ENCODE data around the gene VSTM2L. TPM values are rescaled to one million over a fixed set of nuclear protein-coding genes. Genes with fewer than 3 reads are reported as not detected.
A peak's percentile ranks its signal among the peaks of the same experiment; 100 is the strongest.

The VSTM2L gene
- total and polyA plus RNA-seq, 2 of the 13 experiments (the other 11 are each of a cell fraction or from before 2014, with no cell fraction given), result not detected

- TF ChIP-seq ZNF274 (CRISPR knock-in tag; IDR thresholded peaks at IDR 0.05), result peak; percentile 68; the same call in 1 of the 2 replicates
- no peak; the same call in 1 of the 2 replicates for TF ChIP-seq SIN3A (IDR thresholded peaks at IDR 0.05; ENCODE audit: borderline replicate concordance, low read depth, low read length)
- TF ChIP-seq CENPT (CRISPR knock-in tag; IDR thresholded peaks at IDR 0.05; ENCODE audit: low read depth), result no peak
- TF ChIP-seq ZNF720 (CRISPR knock-in tag; IDR thresholded peaks at IDR 0.05), result no peak
- 0 out of 2 replicates have a peak, but pooled peaks have one; percentile 18 for TF ChIP-seq TBX3 (IDR thresholded peaks at IDR 0.05; ENCODE audit: borderline replicate concordance)
- TF ChIP-seq REPIN1 (CRISPR knock-in tag; IDR thresholded peaks at IDR 0.05; ENCODE audit: borderline replicate concordance, low read depth), result peak; percentile 93; the same call in 1 of the 2 replicates
- TF ChIP-seq, protein P1, sequence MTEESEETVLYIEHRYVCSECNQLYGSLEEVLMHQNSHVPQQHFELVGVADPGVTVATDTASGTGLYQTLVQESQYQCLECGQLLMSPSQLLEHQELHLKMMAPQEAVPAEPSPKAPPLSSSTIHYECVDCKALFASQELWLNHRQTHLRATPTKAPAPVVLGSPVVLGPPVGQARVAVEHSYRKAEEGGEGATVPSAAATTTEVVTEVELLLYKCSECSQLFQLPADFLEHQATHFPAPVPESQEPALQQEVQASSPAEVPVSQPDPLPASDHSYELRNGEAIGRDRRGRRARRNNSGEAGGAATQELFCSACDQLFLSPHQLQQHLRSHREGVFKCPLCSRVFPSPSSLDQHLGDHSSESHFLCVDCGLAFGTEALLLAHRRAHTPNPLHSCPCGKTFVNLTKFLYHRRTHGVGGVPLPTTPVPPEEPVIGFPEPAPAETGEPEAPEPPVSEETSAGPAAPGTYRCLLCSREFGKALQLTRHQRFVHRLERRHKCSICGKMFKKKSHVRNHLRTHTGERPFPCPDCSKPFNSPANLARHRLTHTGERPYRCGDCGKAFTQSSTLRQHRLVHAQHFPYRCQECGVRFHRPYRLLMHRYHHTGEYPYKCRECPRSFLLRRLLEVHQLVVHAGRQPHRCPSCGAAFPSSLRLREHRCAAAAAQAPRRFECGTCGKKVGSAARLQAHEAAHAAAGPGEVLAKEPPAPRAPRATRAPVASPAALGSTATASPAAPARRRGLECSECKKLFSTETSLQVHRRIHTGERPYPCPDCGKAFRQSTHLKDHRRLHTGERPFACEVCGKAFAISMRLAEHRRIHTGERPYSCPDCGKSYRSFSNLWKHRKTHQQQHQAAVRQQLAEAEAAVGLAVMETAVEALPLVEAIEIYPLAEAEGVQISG (CRISPR knock-in tag; IDR thresholded peaks at IDR 0.05), result peak; percentile 74
- 0 out of 2 replicates have a peak, but pooled peaks have one; percentile 88 for TF ChIP-seq TOE1 (CRISPR knock-in tag; IDR thresholded peaks at IDR 0.05)
- TF ChIP-seq FIP1L1 (IDR thresholded peaks at IDR 0.05; ENCODE audit: borderline replicate concordance, insufficient read depth, low read depth, low read length), result no peak
- TF ChIP-seq SMARCE1 (IDR thresholded peaks at IDR 0.05; ENCODE audit: borderline replicate concordance), result no peak
- TF ChIP-seq FOXP1 (IDR thresholded peaks at IDR 0.05), result no peak
- TF ChIP-seq FOXP1 (CRISPR knock-in tag; IDR thresholded peaks at IDR 0.05), result peak; percentile 31; the same call in 1 of the 2 replicates
- TF ChIP-seq ZNF275 (CRISPR knock-in tag; IDR thresholded peaks at IDR 0.05; ENCODE audit: borderline replicate concordance), result no peak
- TF ChIP-seq, protein P2, sequence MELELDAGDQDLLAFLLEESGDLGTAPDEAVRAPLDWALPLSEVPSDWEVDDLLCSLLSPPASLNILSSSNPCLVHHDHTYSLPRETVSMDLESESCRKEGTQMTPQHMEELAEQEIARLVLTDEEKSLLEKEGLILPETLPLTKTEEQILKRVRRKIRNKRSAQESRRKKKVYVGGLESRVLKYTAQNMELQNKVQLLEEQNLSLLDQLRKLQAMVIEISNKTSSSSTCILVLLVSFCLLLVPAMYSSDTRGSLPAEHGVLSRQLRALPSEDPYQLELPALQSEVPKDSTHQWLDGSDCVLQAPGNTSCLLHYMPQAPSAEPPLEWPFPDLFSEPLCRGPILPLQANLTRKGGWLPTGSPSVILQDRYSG (CRISPR knock-in tag; IDR thresholded peaks at IDR 0.05), result no peak
- TF ChIP-seq ZNF407 (CRISPR knock-in tag; IDR thresholded peaks at IDR 0.05; ENCODE audit: not compliant biosample characterization), result peak; percentile 49
Observed at GRCh38 chr20:37984018-37984785, 81.3 kb downstream of the VSTM2L start (continued).

Measured in HepG2 (cell line).